Caco-2 (cell line): ENCODE results near the gene GABRP. TPM values are rescaled to one million over a fixed set of nuclear protein-coding genes. Genes with fewer than 3 reads are reported as not detected.

Source experiments
- BruUV-seq: library from RNA; stranded (reverse); fragments of 400-500 nt; replicated peaks from 2 replicates; lab custom pipeline; 2021; lab: Mats Ljungman, UMichigan
- CTCF ChIA-PET: fragments of 300-600 bp; sonication (Branson Sonifier 250); formaldehyde crosslinking; loops from one replicate; lab custom pipeline; 2022; ENCODE audit warnings: antibody characterized with exemption; lab: Charles Lee
- POLR2A ChIA-PET: fragments of 300-600 bp; sonication (Branson Sonifier 250); formaldehyde crosslinking; loops from one replicate; lab custom pipeline; 2022; ENCODE audit warnings: antibody characterized with exemption; lab: Charles Lee
- DNase-seq, 2 experiments: peaks; one replicate each; pipeline versions ENCODE4 v3.0.0 to v3.0.0-alpha.2; 2020 to 2022
- H3K27me3 ChIP-seq: replicated peaks from 2 replicates; pipeline ENCODE4 v1.6.0; 2011; ENCODE audit warnings: low read length; ENCODE audit not compliant: control insufficient read depth, insufficient read depth
- H3K36me3 ChIP-seq: 2 replicates; pipeline ENCODE4 v1.5.1; 2011; ENCODE audit warnings: low read length; ENCODE audit not compliant: control insufficient read depth, insufficient read depth
- H3K4me1 ChIP-seq: fragments of 250-450 bp; sonication (Bioruptor Pico); 2 replicates; pipeline ENCODE4 v1.5.1; 2020; ENCODE audit warnings: mild to moderate bottlenecking
- H3K4me3 ChIP-seq: 2 replicates; pipeline ENCODE4 v1.5.1; 2011; ENCODE audit warnings: low read depth, mild to moderate bottlenecking, control low read depth, low read length
- H3K9me3 ChIP-seq: fragments of 250-450 bp; sonication (Bioruptor Pico); 2 replicates; pipeline ENCODE4 v1.5.1; 2020; ENCODE audit warnings: mild to moderate bottlenecking, moderate library complexity
- H3K27ac Mint-ChIP-seq: one replicate; pipeline ENCODE4 v1.8.0; 2022; ENCODE audit warnings: mixed read lengths; ENCODE audit not compliant: unreplicated experiment
- H3K27me3 Mint-ChIP-seq: one replicate; pipeline ENCODE4 v1.8.0; 2022; ENCODE audit warnings: mixed read lengths; ENCODE audit not compliant: insufficient read depth, unreplicated experiment
- H3K36me3 Mint-ChIP-seq: one replicate; pipeline ENCODE4 v1.8.0; 2022; ENCODE audit warnings: mild to moderate bottlenecking, mixed read lengths; ENCODE audit not compliant: insufficient read depth, unreplicated experiment
- H3K4me1 Mint-ChIP-seq: one replicate; pipeline ENCODE4 v1.8.0; 2022; ENCODE audit warnings: low read depth, mixed read lengths; ENCODE audit not compliant: unreplicated experiment
- H3K4me3 Mint-ChIP-seq: one replicate; pipeline ENCODE4 v1.8.0; 2022; ENCODE audit warnings: mild to moderate bottlenecking, moderate library complexity, mixed read lengths; ENCODE audit not compliant: unreplicated experiment
- H3K9me3 Mint-ChIP-seq: one replicate; pipeline ENCODE4 v1.8.0; 2022; ENCODE audit warnings: mixed read lengths; ENCODE audit not compliant: unreplicated experiment
- intact Hi-C: fragments of 100-400 bp; cut with micrococcal nuclease; formaldehyde crosslinking; loops from one replicate; pipeline ENCODE4 v1.10.0; 2022; ENCODE audit not compliant: unreplicated experiment
- total RNA-seq: library from RNA; stranded (reverse); gene quantifications from 2 replicates; pipeline ENCODE4 v1.2.3, GENCODE V29; 2022
- TF ChIP-seq, protein P1 (sequence below), 2 experiments: fragments of 200-600 bp in 1 of 2; IDR thresholded peaks; 1 replicate in 1 of 2; 2 replicates in 1 of 2; pipeline versions ENCODE4 v1.5.1 to v1.8.0; 2011 to 2022; ENCODE audit warnings: antibody characterized with exemption in 1 of 2, control low read depth in 1 of 2, inconsistent platforms in 1 of 2, low read depth in 1 of 2, low read length in 1 of 2, mild to moderate bottlenecking in 1 of 2, moderate library complexity in 1 of 2; ENCODE audit not compliant: insufficient read depth in 1 of 2, severe bottlenecking in 1 of 2, unreplicated experiment in 1 of 2

GABRP gene
- total RNA-seq, 1 experiment from 2014 or later: 4.8 TPM

GRCh38 chr5:170774831-170775230 lies 8.7 kb upstream of the GABRP start:
- Histone ChIP-seq H3K4me3 (no peak overlapping the region), H3K27me3 (no peaks in the 10 kb centered on the region), H3K9me3 (no peaks in the 10 kb centered on the region), H3K4me1 (no peaks in the 10 kb centered on the region), H3K36me3 (no peaks in the 10 kb centered on the region)
- H3K4me1 Mint-ChIP-seq: no peaks in the 10 kb centered on the region
- ChIA-PET POLR2A (no interaction called here), CTCF (no interaction called here)
- intact Hi-C loops: no loop called here
- no peaks in the 10 kb centered on the region for H3K36me3 Mint-ChIP-seq
- BruUV-seq: no TSS peak
- H3K4me3 Mint-ChIP-seq: no peak overlapping the region
- H3K27ac Mint-ChIP-seq: no peak overlapping the region
- TF ChIP-seq, protein P1, sequence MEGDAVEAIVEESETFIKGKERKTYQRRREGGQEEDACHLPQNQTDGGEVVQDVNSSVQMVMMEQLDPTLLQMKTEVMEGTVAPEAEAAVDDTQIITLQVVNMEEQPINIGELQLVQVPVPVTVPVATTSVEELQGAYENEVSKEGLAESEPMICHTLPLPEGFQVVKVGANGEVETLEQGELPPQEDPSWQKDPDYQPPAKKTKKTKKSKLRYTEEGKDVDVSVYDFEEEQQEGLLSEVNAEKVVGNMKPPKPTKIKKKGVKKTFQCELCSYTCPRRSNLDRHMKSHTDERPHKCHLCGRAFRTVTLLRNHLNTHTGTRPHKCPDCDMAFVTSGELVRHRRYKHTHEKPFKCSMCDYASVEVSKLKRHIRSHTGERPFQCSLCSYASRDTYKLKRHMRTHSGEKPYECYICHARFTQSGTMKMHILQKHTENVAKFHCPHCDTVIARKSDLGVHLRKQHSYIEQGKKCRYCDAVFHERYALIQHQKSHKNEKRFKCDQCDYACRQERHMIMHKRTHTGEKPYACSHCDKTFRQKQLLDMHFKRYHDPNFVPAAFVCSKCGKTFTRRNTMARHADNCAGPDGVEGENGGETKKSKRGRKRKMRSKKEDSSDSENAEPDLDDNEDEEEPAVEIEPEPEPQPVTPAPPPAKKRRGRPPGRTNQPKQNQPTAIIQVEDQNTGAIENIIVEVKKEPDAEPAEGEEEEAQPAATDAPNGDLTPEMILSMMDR (IDR thresholded peaks at IDR 0.05; ENCODE audit: insufficient read depth in 1 of 2, low read depth in 1 of 2, low read length in 1 of 2, severe bottlenecking in 1 of 2, unreplicated experiment in 1 of 2): peak in 1 of 2 experiments; percentile 0
- H3K27me3 Mint-ChIP-seq: no peaks in the 10 kb centered on the region
- no peaks in the 10 kb centered on the region for H3K9me3 Mint-ChIP-seq
- no peak for DNase-seq

GRCh38 chr5:170781946-170782345 lies 1.6 kb upstream of the GABRP start:
- H3K4me1 ChIP-seq: peaks cover 4% of the 10 kb centered on the region; the same call in 1 of the 2 replicates
- H3K9me3 ChIP-seq: no peaks in the 10 kb centered on the region
- POLR2A ChIA-PET: no interaction called here
- no peaks in the 10 kb centered on the region for H3K36me3 ChIP-seq
- intact Hi-C loops: no loop called here
- no peaks in the 10 kb centered on the region for H3K27me3 Mint-ChIP-seq
- H3K4me3 Mint-ChIP-seq: no peak overlapping the region
- no peaks in the 10 kb centered on the region for H3K9me3 Mint-ChIP-seq
- H3K4me3 ChIP-seq: no peak overlapping the region
- peaks cover 8% of the 10 kb centered on the region for H3K4me1 Mint-ChIP-seq
- CTCF ChIA-PET: no interaction called here
- H3K27ac Mint-ChIP-seq: no peak overlapping the region
- no peak for DNase-seq
- BruUV-seq: no TSS peak
- TF ChIP-seq, protein P1 (IDR thresholded peaks at IDR 0.05; ENCODE audit: insufficient read depth in 1 of 2, low read depth in 1 of 2, low read length in 1 of 2, severe bottlenecking in 1 of 2, unreplicated experiment in 1 of 2): no peak
- no peaks in the 10 kb centered on the region for H3K36me3 Mint-ChIP-seq
- no peaks in the 10 kb centered on the region for H3K27me3 ChIP-seq

DNA sequence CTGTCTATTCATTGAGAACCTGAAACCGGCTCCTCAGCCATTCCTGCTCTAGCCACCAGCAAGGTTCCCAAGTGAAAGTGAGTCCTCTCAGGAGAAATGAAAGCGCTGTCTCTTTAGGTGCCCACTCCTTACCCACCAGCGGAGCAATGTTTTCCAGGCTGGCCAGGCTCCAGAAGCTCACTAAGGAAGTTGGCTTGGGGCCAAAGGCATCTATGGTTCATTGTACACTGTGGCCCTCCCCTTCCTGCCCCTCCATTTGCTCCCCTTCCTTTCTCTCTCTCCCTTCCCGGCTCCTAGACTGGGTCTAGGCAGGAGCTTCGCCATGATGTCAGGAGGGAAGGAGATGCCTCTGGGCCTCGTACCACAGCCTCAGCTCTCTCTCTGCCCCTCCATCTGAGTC lies 1.1 kb upstream of the GABRP start:
- ChIA-PET CTCF (no interaction called here), POLR2A (no interaction called here)
- Mint-ChIP-seq H3K4me3 (no peak overlapping the region), H3K27ac (no peak overlapping the region), H3K4me1 (peaks cover 8% of the 10 kb centered on the region), H3K27me3 (no peaks in the 10 kb centered on the region), H3K36me3 (no peaks in the 10 kb centered on the region), H3K9me3 (no peaks in the 10 kb centered on the region)
- TF ChIP-seq, protein P1 (IDR thresholded peaks at IDR 0.05; ENCODE audit: insufficient read depth in 1 of 2, low read depth in 1 of 2, low read length in 1 of 2, severe bottlenecking in 1 of 2, unreplicated experiment in 1 of 2): no peak
- Histone ChIP-seq H3K4me3 (no peak overlapping the region), H3K9me3 (no peaks in the 10 kb centered on the region), H3K4me1 (peaks cover 4% of the 10 kb centered on the region; the same call in 1 of the 2 replicates), H3K27me3 (no peaks in the 10 kb centered on the region), H3K36me3 (no peaks in the 10 kb centered on the region)
- no peak for DNase-seq
- intact Hi-C loops: no loop called here
- no TSS peak for BruUV-seq
